BLaER1 (cell line): ENCODE results near the gene GNAI1.
A peak's percentile ranks its signal among the peaks of the same experiment; 100 is the strongest.

Experiments
- H3K27ac ChIP-seq: shearing (Covaris generic); formaldehyde crosslinking; 2 replicates; pipeline ENCODE4 v1.8.1; 2022
- H3K27me3 ChIP-seq: shearing (Covaris generic); formaldehyde crosslinking; 2 replicates; pipeline ENCODE4 v1.8.1; 2022
- H3K36me3 ChIP-seq: shearing (Covaris generic); formaldehyde crosslinking; 2 replicates; pipeline ENCODE4 v1.8.1; 2022
- H3K4me1 ChIP-seq: shearing (Covaris generic); formaldehyde crosslinking; 2 replicates; pipeline ENCODE4 v1.8.1; 2022
- H3K4me2 ChIP-seq: shearing (Covaris generic); formaldehyde crosslinking; 2 replicates; pipeline ENCODE4 v1.8.1; 2022
- H3K4me3 ChIP-seq: shearing (Covaris generic); formaldehyde crosslinking; 2 replicates; pipeline ENCODE4 v1.8.1; 2022
- H3K9ac ChIP-seq: shearing (Covaris generic); formaldehyde crosslinking; 2 replicates; pipeline ENCODE4 v1.8.1; 2022
- H3K9me3 ChIP-seq: shearing (Covaris generic); formaldehyde crosslinking; 2 replicates; pipeline ENCODE4 v1.8.1; 2022
- H4K20me1 ChIP-seq: shearing (Covaris generic); formaldehyde crosslinking; 2 replicates; pipeline ENCODE4 v1.8.1; 2022
- Cebpa-rat ChIP-seq: shearing (Covaris generic); IDR thresholded peaks from 2 replicates; pipeline ENCODE4 v1.8.1; 2022

GNAI1 gene

DNA sequence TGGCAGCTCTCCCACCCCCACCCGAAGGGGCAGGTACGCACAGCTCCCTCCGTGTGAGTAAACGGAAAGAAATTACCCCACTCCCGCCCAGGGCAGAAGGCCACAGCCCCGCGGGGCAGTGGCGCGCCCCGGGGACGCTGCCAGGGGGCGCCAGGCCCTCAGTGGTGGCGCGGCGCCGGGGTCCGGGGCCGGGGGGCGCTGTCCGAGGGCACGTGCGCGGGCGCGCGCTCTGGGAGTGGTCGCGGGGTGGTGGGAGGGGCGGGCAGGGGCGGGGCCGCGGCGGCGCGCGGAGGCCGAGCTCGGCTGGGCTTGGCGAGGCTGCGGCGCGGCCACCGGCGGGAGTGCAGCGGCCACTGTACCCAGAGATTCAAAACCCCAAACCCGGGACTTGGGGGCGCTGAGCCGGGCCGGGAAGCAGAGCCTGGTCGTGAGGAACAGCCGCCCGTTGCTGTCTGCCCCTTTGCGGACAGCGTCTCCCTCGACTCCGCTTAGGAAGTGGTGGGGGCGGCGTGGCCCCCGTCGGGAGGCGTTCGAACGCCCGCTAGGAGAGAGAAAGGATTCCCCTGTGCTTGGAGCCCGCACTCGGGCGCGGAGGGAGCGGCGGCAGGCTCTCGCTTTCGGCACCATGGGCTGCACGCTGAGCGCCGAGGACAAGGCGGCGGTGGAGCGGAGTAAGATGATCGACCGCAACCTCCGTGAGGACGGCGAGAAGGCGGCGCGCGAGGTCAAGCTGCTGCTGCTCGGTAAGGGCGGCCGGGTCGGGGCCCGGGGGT lies at the start of gene GNAI1:
Gene GNAI1, plus strand, starts transcription at position 296 of the 773 bp plus-strand sequence. Its CDS starts 330 bp downstream, at position 626.
- Histone ChIP-seq H4K20me1 (peaks cover 19% of the 10 kb centered on the region), H3K27me3 (peaks cover 24% of the 10 kb centered on the region), H3K9ac (peak within 1 kb of the TSS; percentile 87), H3K4me2 (peak within 1 kb of the TSS; percentile 89), H3K36me3 (no peaks in the 10 kb centered on the region), H3K9me3 (peaks cover 12% of the 10 kb centered on the region), H3K4me1 (peaks cover 35% of the 10 kb centered on the region), H3K27ac (peak within 1 kb of the TSS; percentile 79), H3K4me3 (peak within 1 kb of the TSS; percentile 91)
- TF ChIP-seq Cebpa-rat = no peak

DNA sequence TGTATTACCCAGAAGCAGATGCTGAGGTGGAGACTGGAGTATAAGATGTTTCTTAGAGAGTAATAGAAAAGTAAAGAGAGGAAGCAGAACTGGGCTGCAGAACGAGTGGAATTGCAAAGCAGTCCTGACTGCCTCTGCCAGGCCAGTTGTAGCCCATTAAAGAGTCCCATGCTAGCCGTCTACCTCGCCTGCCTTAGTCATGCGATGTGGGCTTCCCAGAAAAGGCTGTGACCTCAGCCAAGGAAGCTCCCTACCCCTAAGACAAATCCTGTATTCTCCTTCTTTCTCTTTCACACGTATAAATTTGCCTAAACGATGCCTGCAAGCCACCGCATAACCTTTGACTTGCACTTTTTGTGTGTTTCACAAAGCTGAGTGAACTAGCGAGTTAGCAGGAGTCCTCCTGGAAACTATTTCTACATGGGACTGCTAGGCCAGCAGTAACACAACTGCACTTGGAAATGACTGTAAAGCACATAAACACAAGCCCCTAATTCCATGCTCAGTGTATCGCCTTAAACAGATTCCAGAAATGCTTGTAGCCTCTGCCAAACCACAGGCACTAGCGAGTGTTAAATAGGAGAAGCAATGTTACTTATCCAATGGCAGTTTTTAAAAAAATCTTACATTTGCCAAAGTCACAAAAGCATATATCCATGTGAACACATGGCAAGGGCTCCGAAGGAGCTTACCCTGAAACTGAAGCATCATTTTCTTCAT lies 47.4 kb upstream of the GNAI1 start:
- Histone ChIP-seq H3K27me3 (no peaks in the 10 kb centered on the region), H4K20me1 (no peaks in the 10 kb centered on the region)

DNA sequence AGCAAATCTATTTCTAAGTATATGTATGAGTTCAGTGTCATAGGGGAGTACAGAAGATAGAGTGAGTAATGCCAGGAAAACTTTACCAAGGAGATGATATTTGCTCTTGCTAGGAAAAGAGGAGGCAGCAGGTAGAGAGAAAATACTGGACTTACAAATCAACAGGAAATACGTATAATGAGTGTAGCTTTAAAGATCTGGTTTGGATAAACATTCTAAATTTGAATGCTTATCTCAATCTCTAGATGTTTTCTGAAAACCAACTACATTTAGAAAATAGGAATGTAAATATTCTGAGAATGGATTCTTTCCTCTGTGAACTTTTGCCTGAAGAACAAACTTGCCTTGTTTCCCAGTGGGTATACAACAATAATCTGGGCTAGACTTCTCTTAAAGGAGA lies 46.9 kb upstream of the GNAI1 start:
- Histone ChIP-seq H3K4me1 (no peaks in the 10 kb centered on the region), H3K4me3 (no peak overlapping the region), H3K9me3 (no peaks in the 10 kb centered on the region), H4K20me1 (no peaks in the 10 kb centered on the region), H3K4me2 (no peak overlapping the region), H3K9ac (no peak overlapping the region), H3K27ac (no peak overlapping the region), H3K27me3 (no peaks in the 10 kb centered on the region), H3K36me3 (no peaks in the 10 kb centered on the region)
- TF ChIP-seq Cebpa-rat = no peak

More for the DNA sequence above, 47.4 kb upstream of the GNAI1 start:
- no peak for TF ChIP-seq Cebpa-rat
- no peak overlapping the region for H3K27ac ChIP-seq
- H3K9ac ChIP-seq = no peak overlapping the region
- H3K4me1 ChIP-seq = no peaks in the 10 kb centered on the region
- H3K9me3 ChIP-seq = no peaks in the 10 kb centered on the region
- no peak overlapping the region for H3K4me3 ChIP-seq
- no peaks in the 10 kb centered on the region for H3K36me3 ChIP-seq
- no peak overlapping the region for H3K4me2 ChIP-seq

DNA sequence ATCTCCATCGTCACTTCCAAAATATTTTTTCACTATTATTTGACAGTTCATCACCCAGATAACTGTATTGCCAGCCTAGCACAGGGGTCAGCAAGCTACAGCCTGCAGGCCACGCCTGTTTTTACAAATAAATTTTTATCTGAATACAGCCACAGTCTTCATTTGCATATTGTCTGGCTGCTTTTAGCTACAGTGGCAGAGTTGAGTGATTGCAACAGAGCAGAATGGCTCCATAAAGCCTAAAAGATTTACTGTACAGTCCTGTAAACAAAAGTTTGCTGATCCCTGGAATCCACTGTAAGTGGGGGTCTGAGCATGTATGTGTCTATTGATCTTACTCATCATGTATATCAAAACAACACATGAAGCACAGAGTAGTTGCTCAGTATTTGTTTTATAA lies 45.9 kb upstream of the GNAI1 start:
- no peaks in the 10 kb centered on the region for H3K9me3 ChIP-seq
- no peak overlapping the region for H3K4me3 ChIP-seq
- no peak overlapping the region for H3K27ac ChIP-seq
- H3K27me3 ChIP-seq = no peaks in the 10 kb centered on the region
- H3K36me3 ChIP-seq = no peaks in the 10 kb centered on the region
- no peak overlapping the region for H3K9ac ChIP-seq
- no peaks in the 10 kb centered on the region for H4K20me1 ChIP-seq
- no peak for TF ChIP-seq Cebpa-rat
- H3K4me2 ChIP-seq = no peak overlapping the region
- no peaks in the 10 kb centered on the region for H3K4me1 ChIP-seq

DNA sequence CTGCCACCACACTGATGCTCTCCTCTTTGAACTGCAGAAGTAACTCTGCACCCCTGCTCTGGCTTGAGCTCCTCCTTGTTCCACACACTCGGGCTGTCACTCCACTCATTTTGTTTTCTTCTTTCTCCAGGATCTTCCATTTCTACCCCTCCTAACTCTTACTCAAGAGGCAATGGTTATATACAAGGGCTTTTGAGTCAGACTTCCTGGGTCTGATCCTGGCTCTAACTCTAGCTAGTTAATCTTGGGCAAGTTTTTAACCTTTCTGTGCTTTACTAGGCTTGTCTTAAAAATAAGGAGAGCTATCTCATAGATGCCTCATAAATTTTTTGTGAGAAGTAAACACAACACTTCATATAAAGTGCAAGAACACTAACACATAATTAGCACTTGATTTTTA lies 45.3 kb upstream of the GNAI1 start:
- no peak overlapping the region for H3K4me3 ChIP-seq
- no peak overlapping the region for H3K4me2 ChIP-seq
- H3K27me3 ChIP-seq = no peaks in the 10 kb centered on the region
- H3K9ac ChIP-seq = no peak overlapping the region
- no peaks in the 10 kb centered on the region for H3K4me1 ChIP-seq
- H3K36me3 ChIP-seq = no peaks in the 10 kb centered on the region
- H3K27ac ChIP-seq = no peak overlapping the region
- no peak for TF ChIP-seq Cebpa-rat
- no peaks in the 10 kb centered on the region for H3K9me3 ChIP-seq
- H4K20me1 ChIP-seq = no peaks in the 10 kb centered on the region

DNA sequence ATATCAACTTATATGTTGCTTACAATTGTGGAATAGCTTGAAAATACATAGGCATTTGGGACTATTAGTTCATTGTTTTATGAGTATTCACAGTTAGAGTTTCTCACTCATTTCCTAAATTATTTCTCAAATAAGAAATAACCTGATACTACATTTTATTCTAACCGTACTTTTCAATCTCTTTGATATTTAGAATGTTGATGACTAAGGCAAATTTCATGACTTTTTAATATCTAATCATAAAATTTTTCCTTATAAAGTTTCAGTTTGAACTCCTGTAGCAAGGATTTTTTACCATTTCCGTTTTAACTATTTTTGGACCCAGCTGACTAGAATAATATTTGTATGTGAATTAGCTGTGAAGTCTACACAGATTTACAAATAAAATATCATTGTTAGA lies 41.3 kb upstream of the GNAI1 start:
- no peaks in the 10 kb centered on the region for H3K36me3 ChIP-seq
- H3K9me3 ChIP-seq = no peaks in the 10 kb centered on the region
- H3K9ac ChIP-seq = no peak overlapping the region
- no peak for TF ChIP-seq Cebpa-rat
- no peak overlapping the region for H3K4me2 ChIP-seq
- no peaks in the 10 kb centered on the region for H4K20me1 ChIP-seq
- H3K4me1 ChIP-seq = no peaks in the 10 kb centered on the region
- H3K27me3 ChIP-seq = no peaks in the 10 kb centered on the region
- H3K27ac ChIP-seq = no peak overlapping the region
- H3K4me3 ChIP-seq = no peak overlapping the region

DNA sequence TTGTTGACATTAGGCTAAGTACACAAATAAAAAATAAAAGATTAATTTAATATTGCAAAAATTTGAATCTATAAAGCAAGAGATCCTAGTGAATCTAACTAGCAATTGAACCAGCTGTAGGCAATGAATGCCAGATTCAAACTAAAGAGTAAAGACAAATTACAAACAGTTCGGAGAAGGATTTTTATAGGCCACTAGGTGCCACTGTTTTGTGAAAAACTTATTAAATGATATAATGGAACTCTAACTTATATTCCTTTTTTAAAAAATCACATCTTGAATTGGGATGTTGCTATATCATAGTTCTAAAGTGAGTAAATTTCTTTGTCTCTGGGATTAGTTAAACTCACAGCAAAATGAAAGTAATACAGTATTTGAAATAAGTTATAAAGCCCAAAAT lies 39.1 kb upstream of the GNAI1 start:
- Histone ChIP-seq H3K4me2 (no peak overlapping the region), H3K4me3 (no peak overlapping the region), H3K9me3 (no peaks in the 10 kb centered on the region), H3K27ac (no peak overlapping the region), H3K9ac (no peak overlapping the region), H4K20me1 (no peaks in the 10 kb centered on the region), H3K36me3 (no peaks in the 10 kb centered on the region), H3K4me1 (no peaks in the 10 kb centered on the region), H3K27me3 (no peaks in the 10 kb centered on the region)
- no peak for TF ChIP-seq Cebpa-rat

DNA sequence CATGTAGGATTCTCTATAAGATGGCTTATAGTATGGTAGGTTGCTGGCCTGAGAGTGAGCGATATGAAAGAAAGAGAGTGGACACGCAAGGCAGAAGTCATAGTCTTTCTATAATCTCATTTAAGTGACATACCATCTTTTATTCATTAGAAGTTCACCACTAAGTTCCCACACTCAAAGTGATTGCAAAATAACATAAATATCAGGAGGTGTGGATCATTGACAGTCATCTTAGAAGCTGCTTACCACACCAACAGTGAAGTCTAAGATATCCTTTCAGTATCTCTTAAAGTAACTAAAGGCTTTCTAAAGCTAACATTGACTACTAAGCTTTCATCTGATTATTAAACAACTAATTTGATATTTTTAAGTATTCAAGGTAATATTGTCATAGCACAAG lies 36.9 kb upstream of the GNAI1 start:
- Histone ChIP-seq H3K9me3 (peaks cover 8% of the 10 kb centered on the region; the same call in 1 of the 2 replicates), H3K27me3 (no peaks in the 10 kb centered on the region), H3K4me1 (no peaks in the 10 kb centered on the region), H3K4me2 (no peak overlapping the region), H4K20me1 (no peaks in the 10 kb centered on the region), H3K9ac (no peak overlapping the region), H3K27ac (no peak overlapping the region), H3K36me3 (no peaks in the 10 kb centered on the region), H3K4me3 (no peak overlapping the region)
- no peak for TF ChIP-seq Cebpa-rat

DNA sequence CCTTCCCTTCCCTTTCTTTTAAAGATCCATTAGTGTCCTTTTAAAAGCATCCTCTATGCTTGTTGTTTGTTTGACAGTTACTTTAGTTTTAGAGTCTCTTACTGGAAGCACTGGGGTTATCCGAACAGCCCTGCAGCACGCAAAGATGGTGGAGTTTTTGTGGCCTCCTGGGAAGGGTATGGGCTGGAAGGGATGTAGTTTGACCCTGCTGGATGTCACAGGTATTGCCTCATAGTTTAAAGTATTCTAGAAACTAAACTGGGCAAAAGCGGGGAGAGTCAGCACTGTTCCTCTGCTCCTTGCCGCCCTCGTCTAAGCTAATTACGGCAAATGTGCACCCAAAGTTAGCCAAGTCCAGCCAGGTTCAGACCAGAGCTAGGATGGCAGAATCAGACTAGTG lies 35.8 kb upstream of the GNAI1 start:
- Histone ChIP-seq H3K27me3 (no peaks in the 10 kb centered on the region), H3K36me3 (no peaks in the 10 kb centered on the region), H3K9me3 (peaks cover 8% of the 10 kb centered on the region; the same call in 1 of the 2 replicates), H4K20me1 (no peaks in the 10 kb centered on the region), H3K27ac (no peak overlapping the region), H3K4me2 (no peak overlapping the region), H3K9ac (no peak overlapping the region), H3K4me3 (no peak overlapping the region), H3K4me1 (no peaks in the 10 kb centered on the region)
- TF ChIP-seq Cebpa-rat = no peak

DNA sequence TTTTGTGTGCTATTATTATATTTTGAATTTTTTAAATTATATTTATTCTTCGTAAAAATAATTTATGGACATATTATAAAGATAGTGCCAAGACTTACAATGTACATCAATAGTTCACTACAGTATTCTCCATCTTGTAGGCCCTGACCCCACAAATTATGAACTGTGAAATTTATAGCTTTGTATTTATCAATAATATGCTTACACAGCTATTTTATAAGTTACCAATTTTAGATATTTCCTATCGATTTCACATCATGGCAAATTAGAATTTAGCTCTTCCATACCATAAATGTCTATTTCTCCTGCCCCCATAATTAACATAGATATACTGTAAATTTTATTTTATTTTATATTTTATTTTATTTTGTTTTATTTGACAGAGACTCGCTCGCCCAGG lies 34.4 kb upstream of the GNAI1 start:
- H3K4me3 ChIP-seq = no peak overlapping the region
- H3K27ac ChIP-seq = no peak overlapping the region
- H3K36me3 ChIP-seq = no peaks in the 10 kb centered on the region
- H4K20me1 ChIP-seq = no peaks in the 10 kb centered on the region
- peaks cover 2% of the 10 kb centered on the region; the same call in 1 of the 2 replicates for H3K4me1 ChIP-seq
- H3K27me3 ChIP-seq = no peaks in the 10 kb centered on the region
- H3K9me3 ChIP-seq = peaks cover 8% of the 10 kb centered on the region; the same call in 1 of the 2 replicates
- no peak overlapping the region for H3K9ac ChIP-seq
- no peak for TF ChIP-seq Cebpa-rat
- no peak overlapping the region for H3K4me2 ChIP-seq
